Caco-2 (cell line): Measurements from ENCODE around the gene MAU2. TPM values are rescaled to one million over a fixed set of nuclear protein-coding genes. Genes with fewer than 3 reads are reported as not detected.
"Not testable (repeated sequence)": the region's sequence is repeated elsewhere in the genome, so short reads cannot be mapped to it uniquely, and the experiment has no call there.

ENCODE experiments used
- BruUV-seq: library from RNA; stranded (reverse); fragments of 400-500 nt; replicated peaks from 2 replicates; lab custom pipeline; 2021; lab: Mats Ljungman, UMichigan
- CTCF ChIA-PET: fragments of 300-600 bp; sonication (Branson Sonifier 250); formaldehyde crosslinking; loops from one replicate; lab custom pipeline; 2022; ENCODE audit warnings: antibody characterized with exemption; lab: Charles Lee
- POLR2A ChIA-PET: fragments of 300-600 bp; sonication (Branson Sonifier 250); formaldehyde crosslinking; loops from one replicate; lab custom pipeline; 2022; ENCODE audit warnings: antibody characterized with exemption; lab: Charles Lee
- DNase-seq, 2 experiments: peaks; one replicate each; pipeline versions ENCODE4 v3.0.0 to v3.0.0-alpha.2; 2020 to 2022
- H3K27me3 ChIP-seq: replicated peaks from 2 replicates; pipeline ENCODE4 v1.6.0; 2011; ENCODE audit warnings: low read length; ENCODE audit not compliant: control insufficient read depth, insufficient read depth
- H3K36me3 ChIP-seq: 2 replicates; pipeline ENCODE4 v1.5.1; 2011; ENCODE audit warnings: low read length; ENCODE audit not compliant: control insufficient read depth, insufficient read depth
- H3K4me1 ChIP-seq: fragments of 250-450 bp; sonication (Bioruptor Pico); 2 replicates; pipeline ENCODE4 v1.5.1; 2020; ENCODE audit warnings: mild to moderate bottlenecking
- H3K4me3 ChIP-seq: 2 replicates; pipeline ENCODE4 v1.5.1; 2011; ENCODE audit warnings: low read depth, mild to moderate bottlenecking, control low read depth, low read length
- H3K9me3 ChIP-seq: fragments of 250-450 bp; sonication (Bioruptor Pico); 2 replicates; pipeline ENCODE4 v1.5.1; 2020; ENCODE audit warnings: mild to moderate bottlenecking, moderate library complexity
- H3K27ac Mint-ChIP-seq: one replicate; pipeline ENCODE4 v1.8.0; 2022; ENCODE audit warnings: mixed read lengths; ENCODE audit not compliant: unreplicated experiment
- H3K27me3 Mint-ChIP-seq: one replicate; pipeline ENCODE4 v1.8.0; 2022; ENCODE audit warnings: mixed read lengths; ENCODE audit not compliant: insufficient read depth, unreplicated experiment
- H3K36me3 Mint-ChIP-seq: one replicate; pipeline ENCODE4 v1.8.0; 2022; ENCODE audit warnings: mild to moderate bottlenecking, mixed read lengths; ENCODE audit not compliant: insufficient read depth, unreplicated experiment
- H3K4me1 Mint-ChIP-seq: one replicate; pipeline ENCODE4 v1.8.0; 2022; ENCODE audit warnings: low read depth, mixed read lengths; ENCODE audit not compliant: unreplicated experiment
- H3K4me3 Mint-ChIP-seq: one replicate; pipeline ENCODE4 v1.8.0; 2022; ENCODE audit warnings: mild to moderate bottlenecking, moderate library complexity, mixed read lengths; ENCODE audit not compliant: unreplicated experiment
- H3K9me3 Mint-ChIP-seq: one replicate; pipeline ENCODE4 v1.8.0; 2022; ENCODE audit warnings: mixed read lengths; ENCODE audit not compliant: unreplicated experiment
- CTCF ChIP-seq, 2 experiments: fragments of 200-600 bp in 1 of 2; IDR thresholded peaks; 1 replicate in 1 of 2; 2 replicates in 1 of 2; pipeline versions ENCODE4 v1.5.1 to v1.8.0; 2011 to 2022; ENCODE audit warnings: antibody characterized with exemption in 1 of 2, control low read depth in 1 of 2, inconsistent platforms in 1 of 2, low read depth in 1 of 2, low read length in 1 of 2, mild to moderate bottlenecking in 1 of 2, moderate library complexity in 1 of 2; ENCODE audit not compliant: insufficient read depth in 1 of 2, severe bottlenecking in 1 of 2, unreplicated experiment in 1 of 2
- intact Hi-C: fragments of 100-400 bp; cut with micrococcal nuclease; formaldehyde crosslinking; loops from one replicate; pipeline ENCODE4 v1.10.0; 2022; ENCODE audit not compliant: unreplicated experiment
- total RNA-seq: library from RNA; stranded (reverse); gene quantifications from 2 replicates; pipeline ENCODE4 v1.2.3, GENCODE V29; 2022

MAU2 gene
- total RNA-seq, 1 experiment from 2014 or later: 51.3 TPM

GRCh38 chr19:19379527-19379926, 58.9 kb downstream of the MAU2 start:
- Histone ChIP-seq H3K36me3 (no peaks in the 10 kb centered on the region), H3K4me3 (no peak overlapping the region), H3K27me3 (no peaks in the 10 kb centered on the region), H3K9me3 (no peaks in the 10 kb centered on the region), H3K4me1 (peaks cover 29% of the 10 kb centered on the region)
- peaks cover 16% of the 10 kb centered on the region for H3K36me3 Mint-ChIP-seq
- CTCF ChIA-PET: interaction anchor here (0.8 kb wide), 1 partner anchor 111 kb away, joined by 3 read pairs; no protein-coding TSS in a partner anchor
- H3K27me3 Mint-ChIP-seq: no peaks in the 10 kb centered on the region
- H3K9me3 Mint-ChIP-seq: no peaks in the 10 kb centered on the region
- intact Hi-C loops: no loop called here
- H3K4me1 Mint-ChIP-seq: peaks cover 10% of the 10 kb centered on the region
- POLR2A ChIA-PET: interaction anchor here (0.7 kb wide), 1 partner anchor 14 kb away, joined by 4 read pairs; no protein-coding TSS in a partner anchor
- H3K27ac Mint-ChIP-seq: no peak overlapping the region
- no peak for DNase-seq
- no peak for TF ChIP-seq CTCF (IDR thresholded peaks at IDR 0.05; ENCODE audit: insufficient read depth in 1 of 2, low read depth in 1 of 2, low read length in 1 of 2, severe bottlenecking in 1 of 2, unreplicated experiment in 1 of 2)
- no TSS peak for BruUV-seq
- no peak overlapping the region for H3K4me3 Mint-ChIP-seq

- ChIA-PET POLR2A (interaction anchor here (0.6 kb wide), 1 partner anchor 15 kb away, joined by 3 read pairs; no protein-coding TSS in a partner anchor), CTCF (interaction anchor here (0.8 kb wide), 1 partner anchor 110 kb away, joined by 3 read pairs; no protein-coding TSS in a partner anchor)
- intact Hi-C loops, H3K27me3 ChIP-seq, DNase-seq, H3K9me3 ChIP-seq, H3K27ac Mint-ChIP-seq, H3K36me3 ChIP-seq, H3K27me3 Mint-ChIP-seq, H3K4me3 Mint-ChIP-seq, H3K4me1 Mint-ChIP-seq, BruUV-seq, H3K9me3 Mint-ChIP-seq, H3K4me3 ChIP-seq: not testable (repeated sequence)
- peaks cover 18% of the 10 kb centered on the region for H3K36me3 Mint-ChIP-seq
- peaks cover 23% of the 10 kb centered on the region for H3K4me1 ChIP-seq
Observed at GRCh38 chr19:19380316-19380715, 59.7 kb downstream of the MAU2 start.

GRCh38 chr19:19381007-19381926, 60.6 kb downstream of the MAU2 start:
- no peak for DNase-seq
- H3K9me3 Mint-ChIP-seq: no peaks in the 10 kb centered on the region
- Histone ChIP-seq H3K27me3 (no peaks in the 10 kb centered on the region), H3K9me3 (no peaks in the 10 kb centered on the region), H3K4me1 (peaks cover 23% of the 10 kb centered on the region), H3K4me3 (no peak overlapping the region), H3K36me3 (no peaks in the 10 kb centered on the region)
- TF ChIP-seq CTCF (IDR thresholded peaks at IDR 0.05; ENCODE audit: insufficient read depth in 1 of 2, low read depth in 1 of 2, low read length in 1 of 2, severe bottlenecking in 1 of 2, unreplicated experiment in 1 of 2): no peak
- intact Hi-C loops: no loop called here
- no peaks in the 10 kb centered on the region for H3K27me3 Mint-ChIP-seq
- no peak overlapping the region for H3K27ac Mint-ChIP-seq
- H3K36me3 Mint-ChIP-seq: peaks cover 26% of the 10 kb centered on the region
- CTCF ChIA-PET: no interaction called here
- POLR2A ChIA-PET: interaction anchor here (0.6 kb wide), 1 partner anchor 16 kb away, joined by 3 read pairs; no protein-coding TSS in a partner anchor
- peaks cover 10% of the 10 kb centered on the region for H3K4me1 Mint-ChIP-seq
- BruUV-seq: no TSS peak
- H3K4me3 Mint-ChIP-seq: no peak overlapping the region
